HG03095 (cell line): ENCODE results near the gene CNTNAP5.

Experiments
- ATAC-seq: cut with Tn5 transposase; IDR thresholded peaks from one replicate; pipeline ENCODE4 v1.9.1; 2021; ENCODE audit warnings: moderate library complexity; ENCODE audit not compliant: unreplicated experiment

Gene CNTNAP5

DNA sequence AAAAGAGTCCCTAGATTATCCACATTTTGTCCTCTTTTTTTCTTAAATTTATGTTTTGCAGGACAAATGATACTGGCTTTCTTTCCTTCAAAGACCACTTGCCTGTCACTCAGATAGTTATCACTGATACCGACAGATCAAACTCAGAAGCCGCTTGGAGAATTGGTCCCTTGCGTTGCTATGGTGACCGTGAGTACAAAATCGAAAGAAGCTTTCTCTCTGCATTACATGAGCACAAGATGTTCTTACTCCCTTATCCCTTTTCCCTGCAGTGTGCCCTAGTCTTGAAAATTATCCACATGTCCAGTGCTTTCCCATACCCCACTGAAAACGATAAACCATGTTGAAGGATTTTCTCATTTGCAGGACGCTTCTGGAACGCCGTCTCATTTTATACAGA, 738.5 kb downstream of the CNTNAP5 start:
- no peak for ATAC-seq

DNA sequence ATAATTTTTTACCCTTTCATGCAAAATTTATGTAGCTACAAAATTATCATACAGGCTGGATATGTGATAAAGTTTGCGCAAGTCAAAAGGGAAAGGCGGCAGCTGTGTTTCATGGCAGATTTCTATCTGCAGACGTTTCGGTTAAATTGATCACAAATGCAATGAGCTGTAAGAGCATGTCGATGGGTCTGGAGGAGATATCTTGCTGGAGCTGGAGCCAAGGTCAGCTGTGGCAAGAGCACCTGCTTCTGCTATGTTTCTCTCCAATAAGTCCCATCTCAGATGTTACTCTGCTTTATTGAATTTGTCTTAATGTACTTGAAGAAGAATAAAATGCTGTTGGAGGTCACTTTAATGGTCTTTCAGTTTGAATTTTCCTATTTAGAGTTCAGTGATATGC, 749.7 kb downstream of the CNTNAP5 start:
- no peak for ATAC-seq

DNA sequence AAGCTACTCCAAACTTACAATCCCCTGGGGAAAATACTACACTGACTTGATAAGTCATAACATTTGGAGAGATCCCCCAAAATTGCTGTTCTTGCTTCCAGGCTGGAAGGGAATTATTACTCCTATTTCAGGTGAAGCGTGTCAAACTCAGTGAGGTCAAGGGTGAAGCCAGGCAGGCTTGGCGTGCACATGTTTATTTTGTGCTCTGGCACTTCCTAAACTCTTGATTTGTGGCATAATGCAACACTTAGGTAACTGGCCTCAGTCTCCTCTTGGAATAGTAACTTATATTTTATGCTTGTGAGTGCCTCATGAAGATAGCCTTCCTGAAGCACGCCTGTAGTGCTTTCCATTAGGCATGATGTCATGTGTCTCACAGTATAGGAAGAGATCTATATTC, 751.2 kb downstream of the CNTNAP5 start:
- ATAC-seq: no peak

DNA sequence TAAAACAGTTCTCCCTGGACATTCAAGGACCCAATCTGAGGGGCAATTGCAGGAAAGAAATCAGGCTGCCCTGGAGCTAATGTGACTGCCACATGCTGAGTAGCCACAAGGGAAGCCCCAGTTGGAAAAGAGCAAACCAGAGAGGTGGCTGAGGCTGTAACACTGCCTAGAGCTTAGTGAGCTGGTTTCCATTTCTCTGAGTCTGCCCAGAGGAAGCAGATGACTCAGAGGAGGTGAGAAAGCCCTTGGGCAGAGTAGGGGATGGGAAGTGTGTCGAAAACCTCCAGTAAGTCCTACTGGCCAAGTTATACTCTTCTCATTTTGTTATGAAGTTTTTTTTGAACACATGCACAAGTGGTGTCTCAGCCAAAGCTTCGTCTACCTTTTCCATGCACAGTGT, 753.0 kb downstream of the CNTNAP5 start:
- no peak for ATAC-seq

DNA sequence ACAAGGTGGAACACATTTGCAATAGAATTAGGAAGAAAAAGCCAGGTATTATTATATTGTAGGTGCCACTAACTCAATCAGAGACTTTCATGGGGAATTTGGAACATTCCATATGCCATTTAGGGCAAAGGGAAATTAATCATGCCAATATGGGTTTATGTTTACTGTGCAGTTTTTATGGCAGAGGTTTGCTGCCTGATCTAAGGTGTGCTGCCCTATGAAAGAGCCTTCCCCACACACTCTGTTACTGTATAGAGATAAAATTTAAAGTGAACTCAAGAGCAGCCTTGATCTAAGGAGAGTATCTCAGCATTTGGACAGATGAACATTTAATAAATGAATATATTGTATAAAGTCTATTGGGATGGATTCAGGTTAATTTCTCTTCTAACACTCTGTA, 771.6 kb downstream of the CNTNAP5 start:
- no peak for ATAC-seq

DNA sequence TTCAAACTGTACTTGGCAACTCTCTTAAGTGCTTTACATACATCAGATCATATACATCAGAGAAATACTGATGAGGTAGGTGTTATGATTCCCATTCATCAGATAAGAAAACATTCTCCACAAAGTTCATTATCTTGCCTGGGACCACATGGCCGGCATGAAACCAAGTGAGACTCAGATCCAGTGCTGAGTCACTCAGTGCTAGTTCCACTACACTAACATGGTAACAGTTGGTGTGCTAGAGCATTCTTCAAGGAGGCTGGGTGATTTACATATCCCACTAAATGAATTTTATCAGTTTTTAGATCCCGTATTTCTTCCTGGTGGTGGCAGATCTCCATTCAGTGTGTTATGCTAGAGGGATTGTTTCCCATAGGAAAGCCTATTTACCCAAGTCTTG, 772.0 kb downstream of the CNTNAP5 start:
- no peak for ATAC-seq

DNA sequence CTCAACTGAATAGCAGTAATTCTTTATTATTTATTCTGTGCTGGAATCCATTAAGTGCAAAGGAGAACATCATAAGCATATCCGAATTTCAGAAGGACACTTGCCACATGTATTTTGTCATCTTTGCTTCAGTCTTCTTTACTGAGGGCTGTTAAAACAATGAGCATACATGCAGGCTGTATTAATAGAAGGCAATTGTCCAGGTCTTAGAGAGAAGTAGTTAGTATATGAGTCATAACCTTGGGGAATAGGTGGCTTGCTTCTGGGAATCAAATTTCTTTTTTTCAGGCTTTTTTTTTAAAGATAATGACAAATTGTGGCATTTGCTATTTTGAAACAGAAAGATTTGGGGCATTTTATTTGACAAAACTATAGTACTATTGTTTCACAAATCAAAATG, 773.5 kb downstream of the CNTNAP5 start:
- ATAC-seq: no peak

DNA sequence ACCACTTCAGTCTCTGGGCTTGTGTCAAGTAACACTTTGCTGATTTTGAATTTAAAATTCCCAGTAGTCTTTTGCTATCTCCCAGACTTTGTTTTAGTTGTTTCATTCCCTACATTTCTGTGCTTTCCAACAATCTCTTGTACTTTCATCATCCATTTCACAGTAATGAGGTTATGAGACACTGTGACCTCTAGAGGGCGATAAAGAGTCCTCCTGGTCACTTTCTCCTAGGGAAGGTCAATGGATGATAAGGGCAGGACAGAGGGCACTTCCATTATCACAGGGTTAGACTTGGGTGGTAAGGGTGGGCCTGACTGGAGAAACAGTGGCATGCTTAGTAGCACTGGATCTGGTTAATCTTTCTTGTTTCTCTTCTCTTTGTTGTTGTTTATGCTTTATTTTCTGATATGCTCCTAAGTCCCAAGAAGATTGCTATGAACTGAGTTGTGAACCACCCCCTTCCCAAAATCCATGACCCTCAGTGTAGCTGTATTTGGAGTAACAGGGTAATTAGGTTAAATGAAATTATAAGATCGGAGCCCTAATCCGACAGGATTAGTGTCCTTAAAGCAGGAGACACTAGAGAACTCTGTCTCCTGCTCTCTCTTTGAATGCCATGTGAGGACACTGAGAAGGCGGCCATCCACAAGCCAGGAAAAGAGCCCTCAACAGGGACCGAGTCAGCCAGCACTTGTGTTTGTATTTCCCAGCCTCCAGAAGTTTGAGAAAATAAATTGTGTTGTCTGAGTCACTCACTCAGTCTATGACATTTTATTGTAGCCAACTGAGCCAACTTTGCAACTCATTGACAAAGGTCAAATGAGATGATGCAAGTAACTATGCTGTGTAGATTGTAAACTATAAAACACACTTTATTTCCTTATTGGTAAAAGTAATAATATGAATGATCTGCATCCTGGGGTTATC, 779.2 kb downstream of the CNTNAP5 start:
- ATAC-seq: peak; percentile 64

DNA sequence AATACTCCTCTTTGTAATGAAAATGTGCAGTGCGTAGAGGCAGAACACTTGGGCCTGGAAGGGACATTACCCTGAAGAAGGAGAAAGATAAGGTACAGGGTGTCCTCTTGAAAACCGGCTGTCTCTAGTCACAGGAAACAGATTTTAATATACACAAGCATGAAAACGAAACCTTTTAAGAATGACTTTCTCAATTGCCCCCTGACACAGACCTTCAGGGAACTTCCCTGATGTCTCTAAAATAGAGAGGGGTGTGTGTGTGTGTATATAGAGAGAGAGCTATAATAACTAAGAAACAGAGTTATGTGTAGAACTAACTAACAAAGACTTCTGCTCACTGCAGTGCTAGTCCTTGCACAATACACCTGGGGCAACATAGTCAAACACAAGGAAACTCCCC, 780.0 kb downstream of the CNTNAP5 start:
- peak; percentile 65 for ATAC-seq

DNA sequence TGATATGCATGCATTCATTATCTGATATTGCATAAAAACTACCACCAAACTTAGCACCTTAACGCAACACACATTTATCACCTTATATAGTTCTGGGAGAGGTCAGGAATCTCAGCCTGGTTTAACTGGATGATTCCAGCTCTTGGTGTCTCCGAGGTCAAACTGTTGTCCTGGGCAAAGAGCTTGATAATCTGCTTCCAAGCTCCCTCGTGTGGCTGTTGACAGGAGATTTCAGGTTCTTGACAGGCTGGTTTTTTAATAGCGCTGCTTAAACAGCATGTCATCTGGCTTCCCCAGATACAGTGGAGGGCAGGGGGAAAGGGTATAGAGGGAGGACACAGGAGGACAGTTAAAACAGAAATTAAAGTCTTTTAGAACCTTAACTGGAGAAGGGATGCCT, 785.0 kb downstream of the CNTNAP5 start:
- no peak for ATAC-seq

DNA sequence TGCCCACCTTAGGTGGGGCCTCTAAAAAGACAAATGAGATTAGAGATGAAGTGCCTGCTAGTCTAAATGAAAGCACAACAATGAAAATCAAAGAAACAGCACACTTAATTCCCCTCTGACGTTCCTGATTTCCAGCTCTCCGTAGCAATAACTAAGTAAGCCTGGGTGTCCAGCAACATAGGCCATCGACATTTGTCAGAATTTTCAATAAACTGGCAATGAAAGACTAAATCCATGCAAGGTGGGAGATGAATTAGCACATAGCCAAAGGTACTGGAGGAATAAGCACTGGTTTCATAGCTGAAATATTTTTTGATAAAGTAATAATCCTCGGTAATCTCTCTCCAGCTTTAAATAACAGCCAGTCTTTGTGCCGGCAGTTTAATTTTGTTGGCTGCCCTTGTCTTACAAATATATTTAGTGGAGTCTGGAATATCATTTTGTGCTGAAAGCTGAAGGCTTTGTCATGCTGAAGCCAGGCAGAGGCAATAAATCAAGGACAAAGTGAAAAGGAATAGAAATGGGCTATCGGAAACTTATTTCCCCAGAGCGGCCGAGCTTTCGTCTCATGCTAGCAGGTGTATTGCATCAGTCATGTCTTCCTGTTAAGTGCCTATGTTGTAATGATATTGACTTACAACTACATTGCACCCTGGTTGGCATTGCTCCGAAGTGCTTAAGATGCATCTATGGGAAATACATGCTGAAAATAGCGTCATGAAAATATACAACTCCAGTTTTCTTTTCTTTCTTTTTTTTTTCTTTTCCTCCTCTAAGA, 790.1 kb downstream of the CNTNAP5 start:
- no peak for ATAC-seq

DNA sequence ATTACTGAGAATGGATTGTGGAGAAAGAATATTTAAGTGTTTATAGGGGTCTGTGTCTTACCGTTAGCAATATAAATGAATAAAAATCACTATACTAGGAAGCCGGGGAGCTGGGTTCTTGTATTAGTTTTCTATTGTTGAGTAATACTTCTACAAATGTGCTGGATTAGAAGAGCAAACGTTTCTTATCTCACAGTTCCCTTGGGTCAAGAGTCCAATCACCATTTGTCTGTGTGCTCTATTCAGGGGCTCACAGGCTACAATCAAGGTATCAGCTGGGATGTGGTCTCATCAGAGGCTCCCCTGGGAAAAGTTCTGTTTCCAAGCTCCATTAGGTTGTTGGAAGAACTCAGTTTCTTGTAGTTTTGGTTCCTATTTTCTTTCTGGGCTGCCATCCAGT, 790.9 kb downstream of the CNTNAP5 start:
- no peak for ATAC-seq

DNA sequence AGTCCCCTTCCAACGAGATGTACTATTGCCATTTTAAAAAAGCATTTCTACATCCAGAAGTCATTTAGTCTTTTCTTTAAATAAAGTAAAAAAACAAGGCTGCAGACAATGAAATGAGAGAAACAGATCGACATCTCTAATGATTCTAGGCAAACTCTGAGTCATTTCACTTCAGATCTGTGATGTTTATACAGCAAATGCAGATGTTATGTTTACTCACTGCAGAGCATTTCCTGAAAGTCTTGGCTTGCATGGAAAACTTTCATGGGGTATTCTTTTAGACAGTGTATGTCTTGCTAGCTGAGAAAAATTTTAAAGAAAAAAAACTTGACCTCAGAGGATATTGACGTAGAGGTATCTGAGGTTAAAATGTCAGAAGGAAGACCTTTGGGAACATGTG, 797.4 kb downstream of the CNTNAP5 start:
- ATAC-seq: no peak

DNA sequence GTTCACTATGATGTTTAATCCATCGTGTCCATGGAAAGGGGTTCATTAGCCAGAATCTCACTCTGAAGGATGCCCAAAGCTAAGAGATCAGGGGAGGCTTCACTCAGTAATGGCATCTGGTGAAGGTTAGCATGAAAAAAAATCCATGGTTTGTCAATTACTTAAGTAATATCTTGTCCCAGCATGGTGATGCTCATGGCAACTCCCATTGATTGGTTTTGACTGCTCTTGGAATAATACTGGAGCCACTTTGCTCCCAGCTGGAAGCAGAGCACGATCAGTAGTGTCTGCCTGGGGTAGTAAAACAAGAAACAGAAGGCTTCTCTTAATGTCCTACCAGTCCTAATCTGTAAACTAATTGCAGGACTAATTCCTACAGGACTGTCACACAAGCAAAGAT, 799.4 kb downstream of the CNTNAP5 start:
- ATAC-seq: no peak

DNA sequence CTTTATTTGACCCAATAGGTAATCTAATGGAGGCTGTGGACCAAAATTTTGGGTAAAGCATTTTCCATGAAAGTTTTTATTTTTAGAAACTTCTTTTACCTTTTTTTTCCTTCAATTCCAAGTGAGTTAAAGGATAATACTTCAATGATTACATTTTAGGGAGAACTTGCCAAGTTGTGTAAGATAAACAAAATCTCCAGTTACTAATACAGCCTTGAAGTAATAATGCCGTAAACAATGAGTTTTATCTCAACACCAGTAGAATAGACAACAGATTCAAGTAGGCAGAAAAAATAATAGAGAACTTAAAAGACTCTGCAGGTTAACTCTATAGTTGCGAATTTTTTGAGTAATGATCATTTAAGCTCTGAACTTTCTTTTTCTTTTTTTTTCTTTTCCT, 807.4 kb downstream of the CNTNAP5 start:
- no peak for ATAC-seq

DNA sequence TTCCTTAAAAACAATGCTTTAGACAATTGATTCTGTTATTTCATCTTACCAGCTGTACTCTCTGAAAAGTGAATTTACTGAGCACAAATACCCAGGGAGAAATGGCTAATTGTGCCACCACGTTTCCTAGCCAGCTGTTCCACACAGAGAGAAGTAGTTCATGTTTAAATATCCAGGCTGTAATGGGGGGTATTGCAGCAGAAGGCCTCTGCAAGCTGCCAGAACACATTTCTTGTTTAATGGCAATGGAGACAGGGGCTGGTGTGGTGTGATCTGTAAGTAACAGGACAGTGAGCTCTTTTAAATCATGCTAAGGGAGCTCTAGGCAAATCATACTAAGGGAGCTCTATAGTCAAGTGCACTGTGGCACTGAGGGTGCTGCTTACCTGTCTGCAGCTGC, 809.2 kb downstream of the CNTNAP5 start:
- no peak for ATAC-seq

DNA sequence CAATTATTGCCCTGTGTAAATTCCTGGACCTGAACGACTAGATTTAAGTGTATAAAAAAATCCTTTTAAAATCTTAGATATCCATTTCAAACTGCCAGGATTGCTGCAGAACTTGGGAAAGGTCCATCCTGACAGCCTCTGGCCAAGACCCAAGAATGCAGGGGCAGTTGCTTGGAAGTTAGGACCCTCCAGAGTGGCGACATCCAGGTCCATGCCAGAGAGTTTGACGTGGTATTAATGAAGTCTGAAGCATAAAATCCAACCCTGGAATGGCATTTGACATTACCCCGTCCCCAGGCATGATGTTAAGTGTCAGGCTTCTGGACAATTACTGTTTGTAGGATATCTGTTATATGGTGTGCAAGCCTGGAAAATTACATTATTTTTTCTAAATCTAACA, 810.2 kb downstream of the CNTNAP5 start:
- no peak for ATAC-seq

DNA sequence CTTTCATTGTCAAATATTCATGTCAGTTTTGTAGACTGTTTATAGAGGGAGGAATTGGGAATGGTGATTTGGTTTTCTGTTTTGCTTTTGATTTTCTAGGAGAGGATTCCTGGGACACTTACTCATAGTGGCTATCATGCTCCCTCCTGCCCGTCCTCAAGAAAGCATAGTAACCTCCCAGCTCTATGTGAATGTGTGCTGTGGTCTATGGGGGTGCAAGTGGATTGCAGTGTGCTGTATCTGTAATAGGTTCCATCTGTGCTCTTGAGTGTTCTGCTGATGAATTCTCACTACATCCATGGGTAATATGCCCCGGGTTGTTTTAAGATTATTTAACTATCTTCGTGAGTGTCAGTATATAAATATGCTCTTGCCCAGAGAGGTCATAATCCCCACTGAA, 811.3 kb downstream of the CNTNAP5 start:
- no peak for ATAC-seq

DNA sequence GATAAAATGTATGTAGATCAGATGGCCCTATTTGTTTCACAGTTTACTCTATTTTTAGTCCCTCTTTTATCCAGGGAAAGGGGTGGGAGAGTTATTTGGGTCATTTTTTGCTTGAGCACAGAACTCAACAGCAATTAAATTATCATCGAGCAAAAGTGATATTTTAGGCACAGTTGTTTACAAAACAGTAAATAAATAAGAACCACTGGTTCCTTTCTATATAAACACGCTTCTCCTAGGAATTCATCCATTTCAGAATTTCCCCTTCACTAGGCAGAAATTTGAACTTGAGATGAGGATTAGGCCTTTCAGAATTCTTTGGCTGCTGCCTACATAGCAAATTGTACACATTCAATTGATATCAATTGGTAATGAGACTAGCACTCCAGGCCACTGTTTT, 812.4 kb downstream of the CNTNAP5 start:
- ATAC-seq: no peak

DNA sequence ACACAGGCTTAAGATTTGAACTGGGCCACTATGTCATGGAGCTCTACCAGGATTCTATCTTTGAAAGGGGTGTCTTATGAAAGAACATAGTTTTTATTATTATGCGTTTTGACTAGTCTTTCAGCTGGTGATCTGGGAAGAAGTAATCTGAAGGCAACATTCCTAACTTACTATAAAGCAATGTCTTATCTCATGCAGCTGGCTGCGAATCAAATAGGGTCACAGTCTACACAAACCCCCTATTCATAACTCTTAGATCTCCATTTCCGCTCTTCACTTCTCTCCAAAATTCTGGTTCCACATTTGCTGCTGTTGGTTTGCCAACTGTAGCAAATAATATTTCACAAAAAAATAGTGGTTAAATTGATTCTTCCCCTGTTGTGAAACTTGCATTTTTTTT, 813.3 kb downstream of the CNTNAP5 start:
- ATAC-seq: no peak

DNA sequence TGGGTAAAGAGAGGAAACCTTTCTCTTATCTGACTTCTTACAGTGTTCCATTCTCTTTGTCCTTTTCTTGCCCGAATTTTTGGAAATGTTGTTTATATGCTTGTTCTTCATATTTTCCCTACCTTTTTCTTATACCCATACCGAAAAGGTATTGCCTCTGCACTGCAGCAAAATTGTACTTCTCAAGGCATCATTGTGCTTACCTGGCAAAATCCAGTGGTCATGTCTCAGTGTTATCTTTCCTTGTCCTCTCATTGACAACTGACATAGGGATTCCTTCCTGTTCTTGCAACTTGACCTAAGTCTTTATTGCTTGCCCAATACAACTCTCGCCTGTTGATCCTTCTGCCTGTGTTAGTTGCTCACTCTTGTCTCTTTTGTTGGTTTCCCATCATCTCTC, 842.2 kb downstream of the CNTNAP5 start:
- ATAC-seq: no peak

DNA sequence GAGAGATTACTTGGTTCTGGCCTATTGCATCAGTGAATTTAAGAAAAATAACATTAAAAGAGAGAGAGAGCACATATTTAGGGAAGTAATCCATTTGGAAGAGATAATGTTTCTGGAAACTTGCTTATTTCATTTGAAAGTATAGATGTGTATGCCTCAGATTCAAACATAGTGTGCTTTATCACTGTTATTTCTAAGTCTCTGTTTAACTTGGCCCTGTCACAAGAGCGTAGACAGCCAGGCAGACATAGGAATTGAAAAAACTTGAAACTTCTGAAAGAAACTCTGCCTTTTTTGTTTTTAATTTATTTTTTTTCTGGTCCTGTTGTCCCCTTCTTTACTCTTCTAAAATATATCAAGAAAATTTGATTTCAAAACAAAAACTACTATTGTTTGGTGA, 849.1 kb downstream of the CNTNAP5 start:
- ATAC-seq: no peak
